Skeletal muscle tissue (tissue), 4 donors: ENCODE data around the gene MAP7D3. TPM values are rescaled to one million over a fixed set of nuclear protein-coding genes. Genes with fewer than 3 reads are reported as not detected.
A peak's percentile ranks its signal among the peaks of the same experiment; 100 is the strongest.

Source experiments
- H3K27ac ChIP-seq: one replicate; pipeline ENCODE4 v1.7.0; 2013; ENCODE audit warnings: mild to moderate bottlenecking, low read depth, low read length, inconsistent platforms
- H3K27me3 ChIP-seq, 3 donors: one replicate each; pipeline ENCODE4 v1.7.0; 2013; ENCODE audit warnings: low read length in 3 of 3; ENCODE audit not compliant: control insufficient read depth in 3 of 3, insufficient read depth in 3 of 3
- H3K36me3 ChIP-seq, 3 donors: one replicate each; pipeline ENCODE4 v1.7.0; 2013; ENCODE audit warnings: low read length in 3 of 3; ENCODE audit not compliant: control insufficient read depth in 3 of 3, insufficient read depth in 3 of 3
- H3K4me1 ChIP-seq, 3 donors: one replicate each; pipeline ENCODE4 v1.7.0; 2013; ENCODE audit warnings: low read length in 3 of 3, mild to moderate bottlenecking in 3 of 3; ENCODE audit not compliant: control insufficient read depth in 3 of 3, insufficient read depth in 3 of 3
- H3K4me3 ChIP-seq, 3 donors: one replicate each; pipeline ENCODE4 v1.7.0; 2013; ENCODE audit warnings: low read length in 3 of 3
- H3K9ac ChIP-seq, 3 donors: one replicate each; pipeline ENCODE4 v1.7.0; 2013; ENCODE audit warnings: low read length in 3 of 3, mild to moderate bottlenecking in 3 of 3, moderate library complexity in 2 of 3, low read depth in 1 of 3
- H3K9me3 ChIP-seq, 3 donors: one replicate each; pipeline ENCODE4 v1.7.0; 2013; ENCODE audit warnings: low read length in 3 of 3; ENCODE audit not compliant: control insufficient read depth in 3 of 3
- total RNA-seq: library from RNA; depleted of rRNA; stranded (reverse); fragments of >200 nt; gene quantifications from one replicate; pipeline ENCODE4 v1.2.3, GENCODE V29; 2014
- donor health status: Osteomylitis.

Gene MAP7D3
- total RNA-seq, 1 donor from 2014 or later: 6.3 TPM

DNA sequence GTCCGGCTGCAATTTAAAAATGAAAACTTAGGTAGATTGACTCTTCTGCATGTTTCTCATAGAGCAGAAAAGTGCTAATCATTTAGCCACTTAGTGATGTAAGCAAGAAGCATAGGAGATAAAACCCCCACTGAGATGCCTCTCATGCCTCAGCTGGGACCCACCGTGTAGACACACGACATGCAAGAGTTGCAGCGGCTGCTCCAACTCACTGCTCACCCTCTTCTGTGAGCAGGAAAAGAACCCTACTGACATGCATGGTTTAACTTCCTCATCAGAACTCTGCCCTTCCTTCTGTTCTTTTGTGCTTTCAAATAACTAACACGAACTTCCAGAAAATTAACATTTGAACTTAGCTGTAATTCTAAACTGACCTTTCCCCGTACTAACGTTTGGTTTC is 41.0 kb downstream of the MAP7D3 start:
- H3K9ac ChIP-seq: no peak overlapping the region
- H3K9me3 ChIP-seq: no peaks in the 10 kb centered on the region
- no peak overlapping the region for H3K27ac ChIP-seq
- H3K4me3 ChIP-seq: no peak overlapping the region
- H3K27me3 ChIP-seq: no peaks in the 10 kb centered on the region
- H3K36me3 ChIP-seq: peaks cover 32 to 43% (median 39%) of the 10 kb centered on the region in 3 donors
- peaks cover 2 to 47% (median 26%) of the 10 kb centered on the region in 3 donors for H3K4me1 ChIP-seq

DNA sequence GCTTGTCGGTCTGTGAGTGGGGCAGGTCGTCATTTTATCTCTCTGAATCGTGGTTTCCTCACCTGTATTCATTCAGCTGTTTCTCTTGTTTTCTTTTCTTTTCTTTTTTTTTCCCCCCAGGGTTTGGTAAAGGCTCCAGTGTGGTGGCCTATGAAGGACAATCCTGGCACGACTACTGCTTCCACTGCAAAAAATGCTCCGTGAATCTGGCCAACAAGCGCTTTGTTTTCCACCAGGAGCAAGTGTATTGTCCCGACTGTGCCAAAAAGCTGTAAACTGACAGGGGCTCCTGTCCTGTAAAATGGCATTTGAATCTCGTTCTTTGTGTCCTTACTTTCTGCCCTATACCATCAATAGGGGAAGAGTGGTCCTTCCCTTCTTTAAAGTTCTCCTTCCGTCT is 41.4 kb downstream of the MAP7D3 start:
- no peaks in the 10 kb centered on the region for H3K9me3 ChIP-seq
- peaks cover 6 to 43% (median 26%) of the 10 kb centered on the region in 3 donors for H3K4me1 ChIP-seq
- H3K9ac ChIP-seq: no peak overlapping the region
- no peak overlapping the region for H3K4me3 ChIP-seq
- H3K27me3 ChIP-seq: no peaks in the 10 kb centered on the region
- H3K27ac ChIP-seq: peak overlapping the region; percentile 65
- peaks cover 32 to 43% (median 39%) of the 10 kb centered on the region in 3 donors for H3K36me3 ChIP-seq

DNA sequence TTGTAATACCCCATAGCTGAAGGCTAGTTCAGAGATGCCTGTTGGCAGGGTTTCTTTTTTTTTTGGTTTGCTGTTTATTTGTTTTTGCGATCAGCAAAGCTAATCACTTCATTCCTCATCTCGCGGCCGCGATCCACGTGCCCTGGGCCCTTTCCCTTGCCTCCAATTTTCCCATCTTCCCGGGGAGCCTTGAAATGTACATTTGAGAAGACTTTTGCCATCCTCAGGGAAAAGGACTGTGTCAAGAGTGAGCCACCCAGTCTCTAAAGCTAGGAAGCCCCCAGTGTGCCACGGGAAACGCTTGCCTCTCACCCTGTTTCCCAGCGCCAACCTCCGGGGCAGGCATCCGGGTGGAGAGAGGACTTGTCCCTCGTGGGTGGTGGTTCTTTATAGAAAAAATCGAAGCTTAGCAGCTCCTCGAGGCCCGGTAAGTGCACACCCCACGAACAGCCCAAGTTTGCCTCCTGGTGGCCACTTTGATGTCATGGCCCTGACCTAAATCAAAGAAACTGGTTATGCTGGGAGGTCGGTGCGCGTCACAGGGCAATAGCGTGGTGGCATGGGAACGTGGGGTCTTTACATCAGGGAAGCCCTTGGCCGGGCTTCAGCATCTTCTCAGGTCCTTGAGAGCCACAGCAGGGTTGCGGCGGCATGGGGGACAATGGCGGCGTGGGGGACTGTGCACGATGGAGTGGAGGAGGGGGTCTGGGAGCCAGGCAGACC is 42.0 kb downstream of the MAP7D3 start:
- Histone ChIP-seq H3K36me3 (peaks cover 34 to 44% (median 39%) of the 10 kb centered on the region in 3 donors), H3K4me1 (peaks cover 12 to 44% (median 29%) of the 10 kb centered on the region in 3 donors)

GRCh38 chrX:136207546-136207945 is 43.7 kb downstream of the MAP7D3 start:
- Histone ChIP-seq H3K9ac (peak overlapping the region in 1 of 3 donors; percentile 45), H3K4me3 (no peak overlapping the region), H3K9me3 (no peaks in the 10 kb centered on the region), H3K4me1 (peaks cover 23 to 53% (median 31%) of the 10 kb centered on the region in 3 donors), H3K27ac (no peak overlapping the region), H3K27me3 (no peaks in the 10 kb centered on the region), H3K36me3 (peaks cover 34 to 48% (median 42%) of the 10 kb centered on the region in 3 donors)

More for the DNA sequence above, 42.0 kb downstream of the MAP7D3 start:
- Histone ChIP-seq H3K9me3 (no peaks in the 10 kb centered on the region), H3K4me3 (no peak overlapping the region), H3K9ac (peak overlapping the region in 2 of 3 donors; percentile 8 to 27), H3K27me3 (no peaks in the 10 kb centered on the region), H3K27ac (peak overlapping the region; percentile 65)

DNA sequence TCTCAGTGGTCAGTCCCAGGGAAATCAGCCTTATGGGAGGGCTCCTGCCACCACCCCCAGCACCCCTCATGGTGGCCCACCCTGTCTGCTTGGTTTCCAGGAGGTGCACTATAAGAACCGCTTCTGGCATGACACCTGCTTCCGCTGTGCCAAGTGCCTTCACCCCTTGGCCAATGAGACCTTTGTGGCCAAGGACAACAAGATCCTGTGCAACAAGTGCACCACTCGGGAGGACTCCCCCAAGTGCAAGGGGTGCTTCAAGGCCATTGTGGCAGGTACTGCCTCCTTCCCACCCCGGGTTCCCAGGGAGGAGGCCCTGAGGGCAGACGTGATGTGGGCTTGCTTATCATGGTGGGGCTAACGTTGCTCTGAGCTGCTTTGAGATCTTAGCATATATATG is 44.3 kb downstream of the MAP7D3 start:
- peak overlapping the region in 1 of 3 donors; percentile 45 for H3K9ac ChIP-seq
- peak overlapping the region in 2 of 3 donors; percentile 13 to 38 for H3K4me3 ChIP-seq
- no peaks in the 10 kb centered on the region for H3K9me3 ChIP-seq
- peaks cover 25 to 54% (median 33%) of the 10 kb centered on the region in 3 donors for H3K4me1 ChIP-seq
- no peaks in the 10 kb centered on the region for H3K27me3 ChIP-seq
- peaks cover 36 to 48% (median 42%) of the 10 kb centered on the region in 3 donors for H3K36me3 ChIP-seq
- H3K27ac ChIP-seq: peak overlapping the region; percentile 72

DNA sequence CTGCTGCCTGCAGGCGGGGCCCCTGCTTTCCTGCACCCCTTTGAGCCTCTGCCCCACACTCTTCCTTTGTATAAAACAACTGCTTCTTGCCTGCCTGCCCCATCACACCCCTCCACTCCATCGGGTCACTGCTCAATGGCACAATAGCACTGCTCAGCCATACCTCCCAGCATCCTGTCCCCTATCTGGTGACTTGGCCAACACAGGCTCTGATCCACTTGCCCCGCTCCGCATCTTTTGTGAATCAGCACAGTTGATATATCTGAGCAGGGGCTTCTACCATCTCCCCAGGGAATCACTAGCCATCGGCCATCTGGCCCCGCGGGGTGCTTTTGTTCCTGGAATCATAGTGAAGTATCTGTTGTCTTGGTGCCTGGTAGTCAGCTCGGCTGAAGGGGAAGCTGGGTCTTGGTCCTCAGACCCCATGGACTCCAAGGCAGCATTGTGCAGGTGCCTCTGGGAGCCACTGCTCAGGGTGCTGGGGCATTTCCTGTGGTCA is 45.3 kb downstream of the MAP7D3 start:
- H3K9me3 ChIP-seq: no peaks in the 10 kb centered on the region
- peak overlapping the region; percentile 57 to 66 (median 63) for H3K9ac ChIP-seq
- peaks cover 25 to 60% (median 38%) of the 10 kb centered on the region in 3 donors for H3K4me1 ChIP-seq
- H3K36me3 ChIP-seq: peaks cover 36 to 48% (median 45%) of the 10 kb centered on the region in 3 donors
- H3K27ac ChIP-seq: peak overlapping the region; percentile 72
- peak overlapping the region; percentile 35 to 62 (median 48) for H3K4me3 ChIP-seq
- no peaks in the 10 kb centered on the region for H3K27me3 ChIP-seq

- Histone ChIP-seq H3K9me3 (no peaks in the 10 kb centered on the region), H3K9ac (peak overlapping the region; percentile 57 to 66 (median 63)), H3K27ac (peak overlapping the region; percentile 72), H3K4me1 (peaks cover 25 to 59% (median 40%) of the 10 kb centered on the region in 3 donors), H3K4me3 (peak overlapping the region; percentile 29 to 62 (median 45)), H3K36me3 (peaks cover 34 to 46% (median 37%) of the 10 kb centered on the region in 3 donors), H3K27me3 (no peaks in the 10 kb centered on the region)
These were observed 46.6 kb downstream of the MAP7D3 start for GRCh38 chrX:136204571-136204970.

DNA sequence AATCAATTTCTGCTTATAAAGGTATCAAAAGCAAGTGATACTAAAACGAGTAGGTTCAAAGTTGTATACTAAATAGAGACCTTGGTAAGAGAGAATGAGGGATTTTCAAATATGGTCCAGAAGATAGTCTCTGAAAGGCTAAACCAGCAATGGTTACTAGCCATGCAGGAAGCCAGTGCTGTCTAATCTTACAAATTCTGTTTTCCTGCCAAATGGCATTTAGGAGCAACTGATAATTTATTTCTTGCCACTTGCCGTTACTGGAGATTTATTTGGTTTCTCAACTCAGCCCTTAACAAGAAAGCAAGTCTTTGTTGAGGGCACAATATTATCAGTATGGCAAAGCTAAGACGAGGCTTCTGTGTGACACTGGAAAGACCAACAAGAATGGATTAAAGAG is 47.2 kb downstream of the MAP7D3 start:
- Histone ChIP-seq H3K4me3 (peak overlapping the region in 2 of 3 donors; percentile 29 to 62), H3K36me3 (peaks cover 34 to 46% (median 37%) of the 10 kb centered on the region in 3 donors), H3K27me3 (no peaks in the 10 kb centered on the region), H3K9ac (peak overlapping the region; percentile 5 to 51 (median 40)), H3K4me1 (peaks cover 25 to 54% (median 38%) of the 10 kb centered on the region in 3 donors), H3K9me3 (no peaks in the 10 kb centered on the region), H3K27ac (peak overlapping the region; percentile 72)

- peak overlapping the region in 1 of 3 donors; percentile 62 for H3K4me3 ChIP-seq
- H3K36me3 ChIP-seq: peaks cover 36 to 44% (median 42%) of the 10 kb centered on the region in 3 donors
- no peaks in the 10 kb centered on the region for H3K27me3 ChIP-seq
- H3K27ac ChIP-seq: peak overlapping the region; percentile 72
- peak overlapping the region in 2 of 3 donors; percentile 5 to 40 for H3K9ac ChIP-seq
- H3K9me3 ChIP-seq: no peaks in the 10 kb centered on the region
- H3K4me1 ChIP-seq: peaks cover 25 to 52% (median 37%) of the 10 kb centered on the region in 3 donors
These were observed 47.8 kb downstream of the MAP7D3 start for GRCh38 chrX:136203438-136203837.

GRCh38 chrX:136202889-136203288 is 48.3 kb downstream of the MAP7D3 start:
- peaks cover 31 to 42% (median 39%) of the 10 kb centered on the region in 3 donors for H3K36me3 ChIP-seq
- H3K4me1 ChIP-seq: peaks cover 25 to 48% (median 32%) of the 10 kb centered on the region in 3 donors
- peak overlapping the region in 2 of 3 donors; percentile 5 to 60 for H3K9ac ChIP-seq
- H3K9me3 ChIP-seq: no peaks in the 10 kb centered on the region
- H3K27ac ChIP-seq: peak overlapping the region; percentile 72
- no peaks in the 10 kb centered on the region for H3K27me3 ChIP-seq
- peak overlapping the region in 2 of 3 donors; percentile 30 to 74 for H3K4me3 ChIP-seq
